Activated T-helper 1 cell treated with Interleukin-2 at 50 U/mL for 16 hours (primary cell): ENCODE results near the gene GNB3.
A peak's percentile ranks its signal among the peaks of the same experiment; 100 is the strongest.
"Not testable (repeated sequence)": the region's sequence is repeated elsewhere in the genome, so short reads cannot be mapped to it uniquely, and the experiment has no call there.

Source experiments
- DNase-seq: peaks from one replicate; pipeline ENCODE4 v3.0.0-alpha.2; 2020; ENCODE audit warnings: low read depth

The GNB3 gene

GRCh38 chr12:6883683-6884082 lies 43.0 kb downstream of the GNB3 start:
- DNase-seq: no peak

- no peak for DNase-seq
These were observed 43.8 kb downstream of the GNB3 start for GRCh38 chr12:6884539-6884938.

- DNase-seq: not testable (repeated sequence)
These were observed 45.7 kb downstream of the GNB3 start for GRCh38 chr12:6886206-6886999.

GRCh38 chr12:6887460-6887859 lies 46.7 kb downstream of the GNB3 start:
- no peak for DNase-seq

- no peak for DNase-seq
These were observed 47.6 kb downstream of the GNB3 start for GRCh38 chr12:6888360-6888759.

GRCh38 chr12:6888794-6889193 lies 48.1 kb downstream of the GNB3 start:
- not testable (repeated sequence) for DNase-seq

GRCh38 chr12:6889775-6890573 lies 49.2 kb downstream of the GNB3 start:
- DNase-seq: not testable (repeated sequence)

- peak; percentile 98 for DNase-seq
These were observed 50.3 kb downstream of the GNB3 start for GRCh38 chr12:6890789-6891645.

- no peak for DNase-seq
These were observed 50.9 kb downstream of the GNB3 start for GRCh38 chr12:6891646-6892001.

- DNase-seq: not testable (repeated sequence)
These were observed 52.0 kb downstream of the GNB3 start for GRCh38 chr12:6892683-6893082.

- no peak for DNase-seq
These were observed 53.6 kb downstream of the GNB3 start for GRCh38 chr12:6894321-6894720.
